GF-D8 (cell line): Measurements from ENCODE around the gene FAM89B.

Experiments used
- DNase-seq: peaks from one replicate; lab custom pipeline; 2025; lab: John Stamatoyannopoulos, UW

The FAM89B gene

DNA sequence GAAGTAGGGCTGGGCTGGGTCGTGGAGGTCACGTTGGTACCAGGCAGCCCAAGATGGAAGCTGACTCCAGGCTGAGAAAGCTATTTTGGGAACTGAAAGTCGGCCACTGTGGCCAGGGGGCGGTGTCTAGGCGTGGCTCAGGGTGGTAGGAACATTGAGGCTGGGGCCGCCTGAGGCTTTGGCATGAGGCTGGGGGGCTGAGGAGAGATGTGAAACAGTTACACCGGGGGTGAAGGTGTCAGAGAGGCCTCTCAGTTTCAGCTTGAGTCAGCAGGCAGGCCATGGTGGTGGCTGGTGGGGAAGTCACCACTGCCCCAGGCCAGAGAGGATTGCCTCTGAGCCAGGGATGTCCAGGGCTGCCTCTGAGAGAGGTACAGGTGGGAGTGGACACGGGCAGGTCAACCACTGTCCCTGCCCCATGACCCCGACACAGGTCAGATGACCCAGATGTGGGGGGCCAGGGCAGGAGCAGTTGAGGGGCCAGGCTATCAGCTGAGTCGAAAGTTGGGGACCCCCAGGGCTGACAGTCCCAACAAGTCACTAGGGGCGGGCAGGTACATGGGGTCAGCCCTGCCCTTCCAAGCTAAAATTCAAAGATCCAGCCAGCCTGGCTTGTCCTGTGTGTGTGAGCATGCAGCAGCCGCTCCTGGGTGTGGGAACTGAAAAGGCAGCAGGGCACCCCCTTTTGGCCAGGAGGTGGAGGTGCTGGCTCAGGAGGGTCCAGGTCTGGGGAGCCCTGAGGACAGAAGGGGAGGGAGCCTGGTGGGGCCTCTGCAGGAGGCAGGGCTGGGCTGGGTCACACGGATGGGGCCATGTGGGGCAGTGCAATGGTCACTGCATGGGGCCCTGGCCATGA lies 16.1 kb downstream of the FAM89B start:
- DNase-seq: peak; percentile 32

DNA sequence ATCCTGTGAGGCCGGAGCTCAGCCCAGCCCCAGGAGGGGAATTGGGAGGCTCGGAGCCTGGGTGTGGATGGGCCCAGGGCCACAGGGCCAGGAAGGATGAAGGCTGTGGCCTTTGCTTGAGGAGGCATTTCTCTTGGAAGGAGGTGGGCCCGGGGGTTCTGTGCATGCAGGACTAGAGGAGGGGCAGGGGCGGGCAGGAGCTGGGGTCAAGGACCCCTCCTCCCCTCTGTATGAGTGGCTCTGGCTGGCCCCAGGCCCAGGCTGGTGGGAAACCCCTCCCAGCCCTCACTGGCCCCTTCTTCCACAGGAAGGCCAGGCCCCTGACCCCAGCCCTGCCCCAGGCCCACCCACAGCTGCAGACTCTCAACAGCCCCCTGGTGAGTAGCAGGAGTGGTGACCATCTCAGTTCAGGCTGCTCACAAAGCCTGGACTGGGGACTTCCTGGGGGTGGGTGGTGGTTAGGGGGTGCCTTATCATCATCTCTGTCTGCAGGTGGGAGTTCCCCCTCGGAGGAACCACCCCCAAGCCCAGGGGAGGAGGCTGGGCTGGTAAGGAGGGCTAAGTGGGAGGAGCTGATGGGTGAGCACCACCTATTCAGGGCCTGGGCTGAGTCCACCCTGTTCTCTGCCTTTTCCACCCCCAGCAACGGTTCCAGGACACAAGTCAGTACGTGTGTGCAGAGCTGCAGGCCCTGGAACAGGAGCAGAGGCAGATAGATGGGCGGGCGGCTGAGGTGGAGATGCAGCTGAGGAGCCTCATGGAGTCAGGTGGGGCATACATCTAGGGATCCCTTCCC lies 17.3 kb downstream of the FAM89B start:
- no peak for DNase-seq

DNA sequence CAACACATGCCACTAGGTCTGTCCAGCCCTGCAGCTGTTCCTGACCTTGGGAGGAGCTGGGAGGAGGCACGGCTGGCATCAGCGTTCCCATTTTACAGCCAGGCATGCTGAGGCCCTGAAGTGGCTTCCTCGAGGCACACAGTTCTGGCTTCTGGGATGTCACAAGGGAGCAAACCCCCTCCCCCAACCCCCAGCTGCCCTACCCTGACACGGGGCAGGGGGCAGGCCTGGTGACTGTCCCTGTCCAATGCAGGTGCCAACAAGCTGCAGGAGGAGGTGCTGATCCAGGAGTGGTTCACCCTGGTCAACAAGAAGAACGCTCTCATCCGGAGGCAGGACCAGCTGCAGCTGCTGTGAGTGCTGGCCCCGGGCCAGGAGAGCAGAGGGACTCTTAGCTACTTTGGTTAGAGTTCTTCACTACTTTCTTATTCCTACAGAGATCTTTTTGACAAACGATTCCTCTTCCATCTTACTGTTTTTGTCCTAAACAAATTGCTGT lies 18.0 kb downstream of the FAM89B start:
- no peak for DNase-seq

- no peak for DNase-seq
These were observed 19.9 kb downstream of the FAM89B start for GRCh38 chr11:65591939-65592857.

DNA sequence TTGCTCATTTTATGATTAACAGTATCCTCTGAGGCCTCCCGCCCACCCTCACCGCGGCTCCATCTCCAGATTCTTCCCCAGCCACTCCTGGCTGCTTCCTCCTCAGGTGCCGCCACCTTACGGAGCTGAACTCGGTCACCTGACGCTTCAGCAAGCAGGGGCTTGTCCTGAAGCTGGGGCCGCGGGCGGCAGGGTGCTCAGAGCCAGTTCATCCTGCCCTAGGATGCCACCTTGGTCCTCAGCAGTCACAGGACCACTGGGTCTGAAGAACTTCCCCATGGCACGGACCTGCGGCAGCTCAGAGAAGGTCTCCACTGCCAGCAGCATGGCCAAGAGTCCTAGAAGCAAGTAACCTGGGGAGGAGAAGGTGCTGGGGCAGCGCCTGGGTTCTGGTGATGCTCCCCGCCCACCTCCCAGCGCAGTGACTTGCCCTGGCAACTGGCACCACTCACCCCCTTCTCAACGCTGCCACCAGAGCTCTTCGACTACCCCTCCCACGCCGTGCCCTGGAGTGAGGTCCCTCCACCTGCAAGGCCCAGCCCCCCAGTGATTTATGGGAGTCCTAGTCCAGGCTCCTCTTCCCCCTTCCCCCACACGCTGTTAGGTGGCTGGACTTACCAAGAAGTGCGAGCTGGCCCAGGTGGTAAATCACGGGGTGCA lies 20.6 kb downstream of the FAM89B start:
- DNase-seq: no peak

DNA sequence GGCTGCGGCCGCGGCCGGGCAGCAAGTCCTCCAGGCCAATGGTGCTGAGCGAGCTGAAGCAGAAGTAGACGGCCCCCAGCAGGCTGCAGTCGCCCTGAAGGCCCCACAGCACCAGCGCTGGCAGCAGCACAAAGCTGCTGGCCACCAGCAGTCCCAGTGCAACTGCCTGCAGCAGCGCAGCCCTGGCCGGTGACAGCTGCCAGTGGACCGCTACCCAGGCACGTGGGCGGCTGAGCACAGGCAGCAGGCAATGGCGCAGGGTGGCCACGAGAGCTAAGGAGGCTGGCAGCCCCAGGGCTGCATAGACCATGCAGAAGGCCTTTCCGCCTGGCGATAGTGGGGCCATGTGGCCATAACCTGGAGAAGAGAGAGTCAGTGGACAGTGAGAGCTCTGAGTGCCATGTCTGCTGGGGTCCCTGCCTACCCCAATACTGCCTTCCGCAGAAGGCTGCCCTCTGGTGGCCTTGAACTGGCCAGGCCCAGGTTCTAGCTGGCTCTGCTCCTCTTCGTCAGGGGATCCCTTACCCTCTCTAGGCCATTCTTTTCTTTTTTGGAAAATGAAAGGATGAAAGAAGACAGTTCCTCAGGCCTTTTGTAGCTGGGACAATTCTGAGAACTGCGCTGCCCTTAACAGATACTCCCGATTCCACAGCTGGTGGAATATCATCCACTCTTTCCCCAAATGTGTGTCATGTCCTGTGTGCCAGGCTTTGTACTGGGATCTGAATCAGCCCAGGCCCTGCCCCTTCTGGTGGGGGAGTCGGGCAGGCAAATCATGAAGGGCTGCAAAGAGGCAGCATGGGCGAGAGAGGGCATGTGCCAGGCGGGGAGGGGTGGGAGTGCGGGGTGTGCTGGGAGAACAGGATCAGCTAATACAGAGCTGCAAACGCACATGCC lies 21.4 kb downstream of the FAM89B start:
- DNase-seq: no peak

DNA sequence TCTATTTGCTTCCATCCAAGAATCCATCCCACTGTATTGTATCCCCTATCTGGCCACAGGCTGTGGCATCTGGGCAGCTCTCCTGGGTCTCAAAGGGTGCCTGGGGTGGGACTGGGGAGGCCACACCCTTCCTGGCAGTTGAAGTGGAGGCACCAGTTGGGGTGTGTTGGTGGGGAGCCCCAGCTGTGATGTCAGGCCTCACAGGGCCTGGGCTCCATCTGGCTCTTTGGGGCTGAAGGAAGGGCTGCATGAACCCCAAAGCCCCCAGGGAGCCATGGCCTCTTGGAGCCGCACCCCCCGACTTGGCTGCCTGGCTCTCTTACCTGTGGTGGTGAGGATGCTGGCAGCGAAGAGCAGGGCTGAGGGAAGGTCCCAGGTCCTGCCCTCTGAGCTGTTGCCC lies 22.8 kb downstream of the FAM89B start:
- DNase-seq: no peak

GRCh38 chr11:65595543-65596281 lies 23.4 kb downstream of the FAM89B start, which contains the start of gene KCNK7:
Gene KCNK7, minus strand, starts transcription at chr11:65595800. Its CDS starts 28 bp downstream, at chr11:65595772.
- DNase-seq: no peak

DNA sequence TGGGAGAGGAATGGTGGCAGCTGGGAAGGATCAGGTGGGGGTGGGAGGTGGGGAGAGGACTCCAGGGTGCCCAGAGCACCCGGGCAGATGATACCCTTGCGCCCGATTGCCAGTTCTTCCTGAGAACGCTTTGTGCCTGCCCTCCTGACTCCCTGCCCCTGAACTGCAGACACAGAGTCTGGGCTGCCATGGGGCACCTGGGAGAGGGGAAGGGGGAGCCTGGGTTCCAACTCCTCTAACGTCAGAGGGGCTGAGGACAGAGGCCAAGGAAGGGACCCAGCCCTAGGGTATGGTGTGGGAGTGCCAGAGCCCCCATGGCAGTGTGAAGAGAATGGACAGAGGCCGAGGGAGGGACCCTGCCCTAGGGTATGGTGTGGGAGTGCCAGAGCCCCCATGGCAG lies 24.2 kb downstream of the FAM89B start:
- no peak for DNase-seq

GRCh38 chr11:65598258-65598699 lies 25.9 kb downstream of the FAM89B start:
- no peak for DNase-seq

DNA sequence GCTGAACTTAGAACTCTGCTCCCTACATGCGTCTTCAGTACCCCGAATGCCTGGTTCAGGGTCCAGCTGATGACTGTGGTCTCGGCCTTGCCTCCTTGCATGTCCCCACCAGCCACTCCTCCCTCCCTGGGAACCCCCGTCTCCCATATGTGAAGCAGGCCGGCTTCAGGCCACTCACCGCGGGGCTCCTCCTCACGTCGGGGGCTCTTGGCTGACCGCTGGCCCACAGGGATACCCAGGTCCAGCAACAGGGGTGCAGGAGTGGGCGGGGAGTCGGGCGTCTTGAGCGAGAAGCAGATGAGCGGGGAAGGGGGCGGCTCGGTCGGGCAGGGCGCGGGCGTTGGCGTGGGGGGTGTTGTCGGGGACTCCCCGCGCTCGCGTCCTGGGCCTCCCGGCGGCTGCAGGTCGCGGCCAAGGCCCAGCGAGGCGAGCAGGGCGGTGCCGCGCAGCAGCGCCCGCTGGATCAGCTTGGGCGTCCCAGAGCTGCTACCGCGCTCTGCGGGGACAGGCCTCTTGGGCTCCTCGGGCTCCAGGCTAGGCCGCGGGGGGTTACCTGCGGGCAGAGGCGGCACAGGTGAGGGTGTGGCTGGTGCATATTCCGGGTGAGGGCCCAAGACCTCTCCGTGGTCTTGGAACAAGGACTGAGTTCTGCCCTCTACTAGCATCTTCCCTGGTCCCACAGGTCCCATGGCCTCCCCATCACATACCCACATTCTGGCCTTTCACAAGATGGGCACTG lies 27.0 kb downstream of the FAM89B start:
- no peak for DNase-seq

DNA sequence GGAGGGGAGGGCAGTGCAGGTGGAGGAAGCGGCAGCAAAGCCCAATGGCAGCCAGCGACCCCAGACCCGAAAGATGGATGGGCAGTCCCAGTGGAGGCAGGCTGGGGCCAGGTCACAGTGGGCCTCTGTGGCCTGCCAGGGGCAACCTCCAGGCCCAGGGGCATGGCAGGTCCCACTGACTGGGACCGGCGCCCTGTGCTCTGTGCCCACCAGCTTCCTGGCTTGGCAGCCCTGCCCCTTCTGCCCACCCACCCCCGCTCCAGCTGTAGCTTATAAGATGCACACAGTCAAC lies 27.6 kb downstream of the FAM89B start:
- no peak for DNase-seq

DNA sequence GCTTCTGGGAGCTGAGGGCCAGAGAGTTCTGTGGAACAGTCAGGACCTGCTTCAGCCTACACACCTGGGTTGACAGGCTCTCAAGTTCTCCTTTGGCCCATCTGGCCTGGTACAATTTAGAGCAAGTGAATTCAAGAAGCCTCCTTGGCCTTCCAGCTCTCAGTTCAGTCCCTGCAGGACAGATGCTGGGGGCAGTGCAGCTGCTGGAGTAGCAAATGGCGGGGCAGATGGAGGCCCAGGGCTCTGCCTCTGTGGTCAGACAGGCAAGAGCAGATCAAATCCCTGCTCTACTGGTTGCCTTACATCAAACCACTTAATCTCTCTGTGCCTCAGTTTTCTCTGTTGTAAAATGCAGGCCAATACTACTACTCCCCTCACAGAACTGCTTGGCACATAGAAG lies 31.9 kb downstream of the FAM89B start:
- DNase-seq: no peak

GRCh38 chr11:65606876-65607613 lies 34.7 kb downstream of the FAM89B start:
- DNase-seq: no peak

DNA sequence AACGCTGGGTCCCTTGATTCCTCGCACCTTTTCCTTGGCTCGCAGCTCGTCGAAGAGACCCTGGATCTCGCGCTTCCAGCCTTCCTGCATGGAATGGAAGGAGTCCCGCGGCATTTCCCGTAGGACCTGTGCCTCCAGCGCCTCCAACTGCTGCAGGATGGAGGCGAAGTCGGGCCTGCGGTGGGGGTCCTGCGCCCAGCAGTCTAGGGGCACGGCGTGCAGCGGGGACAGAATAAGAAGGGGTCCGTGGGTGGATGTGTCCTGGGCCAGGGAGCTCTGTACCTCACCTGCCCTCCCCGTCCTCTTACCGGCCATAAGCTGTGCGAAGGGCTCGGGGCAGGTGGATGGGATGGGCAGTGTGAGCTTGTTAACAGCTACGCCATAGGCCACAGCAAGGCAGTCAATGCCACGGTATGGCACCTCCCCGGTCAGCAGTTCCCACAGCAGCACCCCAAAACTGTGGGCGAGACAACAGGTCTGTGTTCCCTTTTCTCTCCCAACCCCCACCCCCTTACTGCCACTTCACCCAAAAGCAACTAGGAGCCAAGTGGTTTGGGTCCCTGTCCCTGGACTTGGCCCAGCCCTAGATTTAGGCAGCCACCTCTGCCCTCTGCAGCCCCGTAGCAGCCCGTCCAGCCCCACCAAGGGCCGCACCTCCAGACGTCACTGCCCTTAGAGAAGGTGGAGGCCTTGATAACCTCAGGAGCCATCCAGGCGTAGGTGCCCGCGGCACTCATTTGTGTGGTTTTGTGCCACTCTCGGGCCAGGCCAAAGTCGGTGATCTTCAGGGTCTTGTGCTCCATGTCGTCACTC lies 35.5 kb downstream of the FAM89B start:
- DNase-seq: no peak

DNA sequence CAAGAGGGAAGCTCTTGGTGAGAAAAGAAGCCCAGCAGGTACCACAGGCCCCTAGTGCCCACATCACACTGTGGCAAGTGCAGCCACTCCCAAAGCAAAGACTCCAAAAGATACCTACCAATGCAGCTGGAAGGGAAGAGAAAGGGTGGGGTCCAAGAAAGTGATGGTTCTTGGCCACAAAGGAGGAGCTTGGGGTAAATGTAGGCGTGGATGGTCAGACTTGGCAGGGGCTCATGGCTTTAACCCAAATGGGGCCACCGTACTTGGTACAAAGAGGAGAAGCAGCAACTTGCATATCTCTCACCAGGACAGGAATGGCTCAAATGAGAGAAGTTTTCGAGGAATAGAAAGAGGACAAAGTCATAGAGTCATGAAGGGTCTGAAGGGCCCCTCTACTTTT lies 36.9 kb downstream of the FAM89B start:
- DNase-seq: no peak

DNA sequence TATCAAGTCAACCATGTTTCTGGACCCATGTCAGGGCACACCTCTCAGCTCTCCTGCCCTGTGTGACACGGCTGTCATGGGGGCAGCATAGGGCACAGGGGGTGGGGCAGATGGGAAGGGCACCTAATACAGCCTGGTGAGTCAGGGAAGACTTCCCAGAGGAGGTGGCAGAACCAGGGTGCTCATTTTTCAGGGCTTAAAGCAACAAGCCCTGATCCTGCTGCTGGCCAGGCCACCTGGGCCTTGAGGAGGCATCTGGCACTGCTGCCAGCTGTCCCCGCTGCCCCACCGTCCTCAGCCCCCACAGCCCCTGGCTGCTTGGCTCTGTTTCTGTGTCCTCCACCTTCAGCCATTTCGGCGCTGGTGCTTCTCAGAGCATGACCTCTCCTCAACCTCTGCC lies 37.3 kb downstream of the FAM89B start:
- DNase-seq: no peak
